ENCODE measurements around the gene ZNF831. TPM values are rescaled to one million over a fixed set of nuclear protein-coding genes. Genes with fewer than 3 reads are reported as not detected.
A peak's percentile ranks its signal among the peaks of the same experiment; 100 is the strongest.

ZNF831 gene
- polyA plus RNA-seq, 4 donors = under 0.01 to 0.40 (median 0.27) TPM

- Histone ChIP-seq H3K36me3 (ENCODE audit: control insufficient read depth in 3 of 3, insufficient read depth in 2 of 3, low read depth in 1 of 3, low read length in 3 of 3) (no peaks in the 10 kb centered on the region), H3K4me1 (ENCODE audit: control insufficient read depth in 3 of 3, insufficient read depth in 2 of 3, low read depth in 1 of 3, low read length in 2 of 3) (no peaks in the 10 kb centered on the region), H3K27ac (ENCODE audit: low read depth in 1 of 3, low read length in 2 of 3) (peak overlapping the region in 1 of 3 donors; percentile 58), H3K9me3 (ENCODE audit: control insufficient read depth in 2 of 2, insufficient read depth in 1 of 2, low read depth in 1 of 2, low read length in 1 of 2) (no peaks in the 10 kb centered on the region), H3K4me3 (ENCODE audit: low read depth in 1 of 3, low read length in 3 of 3) (no peak overlapping the region), H3K27me3 (ENCODE audit: control insufficient read depth in 3 of 3, insufficient read depth in 3 of 3, low read length in 3 of 3) (no peaks in the 10 kb centered on the region)
- FAIRE-seq (no peak), DNase-seq (peak in 1 of 2 donors; percentile 51)
- 75 to 79% (median 78%) methylated on average over 13 of the region's 13 CpGs for WGBS, 3 donors
These were observed 13.9 kb downstream of the ZNF831 start for GRCh38 chr20:59177266-59178250.

- DNase-seq = no peak
- WGBS, 3 donors = 81 to 87% (median 86%) methylated on average over 10 of the region's 10 CpGs
- FAIRE-seq = no peak
- H3K36me3 ChIP-seq (ENCODE audit: control insufficient read depth in 3 of 3, insufficient read depth in 2 of 3, low read depth in 1 of 3, low read length in 3 of 3) = no peaks in the 10 kb centered on the region
- H3K4me1 ChIP-seq (ENCODE audit: control insufficient read depth in 3 of 3, insufficient read depth in 2 of 3, low read depth in 1 of 3, low read length in 2 of 3) = no peaks in the 10 kb centered on the region
- no peak overlapping the region for H3K4me3 ChIP-seq (ENCODE audit: low read depth in 1 of 3, low read length in 3 of 3)
- H3K27me3 ChIP-seq (ENCODE audit: control insufficient read depth in 3 of 3, insufficient read depth in 3 of 3, low read length in 3 of 3) = no peaks in the 10 kb centered on the region
- no peak overlapping the region for H3K27ac ChIP-seq (ENCODE audit: low read depth in 1 of 3, low read length in 2 of 3)
- H3K9me3 ChIP-seq (ENCODE audit: control insufficient read depth in 2 of 2, insufficient read depth in 1 of 2, low read depth in 1 of 2, low read length in 1 of 2) = no peaks in the 10 kb centered on the region
These were observed 15.5 kb downstream of the ZNF831 start for GRCh38 chr20:59178983-59179595.

- WGBS, 3 donors = 92 to 94% (median 94%) methylated on average over 5 of the region's 5 CpGs
- Histone ChIP-seq H3K27ac (ENCODE audit: low read depth in 1 of 3, low read length in 2 of 3) (no peak overlapping the region), H3K4me3 (ENCODE audit: low read depth in 1 of 3, low read length in 3 of 3) (no peak overlapping the region), H3K4me1 (ENCODE audit: control insufficient read depth in 3 of 3, insufficient read depth in 2 of 3, low read depth in 1 of 3, low read length in 2 of 3) (no peaks in the 10 kb centered on the region), H3K36me3 (ENCODE audit: control insufficient read depth in 3 of 3, insufficient read depth in 2 of 3, low read depth in 1 of 3, low read length in 3 of 3) (no peaks in the 10 kb centered on the region), H3K27me3 (ENCODE audit: control insufficient read depth in 3 of 3, insufficient read depth in 3 of 3, low read length in 3 of 3) (no peaks in the 10 kb centered on the region), H3K9me3 (ENCODE audit: control insufficient read depth in 2 of 2, insufficient read depth in 1 of 2, low read depth in 1 of 2, low read length in 1 of 2) (no peaks in the 10 kb centered on the region)
- FAIRE-seq (no peak), DNase-seq (no peak)
These were observed 16.4 kb downstream of the ZNF831 start for GRCh38 chr20:59179988-59180387.

DNA sequence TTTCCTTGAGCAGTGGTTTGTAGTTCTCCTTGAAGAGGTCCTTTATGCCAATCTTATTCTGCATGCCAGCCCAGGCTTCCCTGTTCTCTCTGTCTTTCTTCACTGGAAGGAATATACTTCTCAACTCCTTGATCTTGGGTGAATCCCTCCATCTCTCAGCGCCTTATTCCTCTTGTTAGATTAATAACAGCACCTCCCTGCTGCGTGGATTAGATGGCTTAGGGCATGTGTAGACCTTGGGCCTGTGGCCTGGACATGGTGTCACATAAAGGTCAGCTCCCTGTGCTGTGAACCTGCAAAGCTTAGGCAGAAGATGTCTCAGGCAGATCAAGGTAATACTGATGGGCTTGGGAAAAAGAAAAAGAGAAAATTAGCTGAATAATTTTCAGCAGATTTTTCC, 18.3 kb downstream of the ZNF831 start:
- 87 to 89% (median 89%) methylated on average over 2 of the region's 2 CpGs for whole genome bisulfite sequencing, 3 donors
- DNase-seq (no peak), FAIRE-seq (no peak)
- Histone ChIP-seq H3K4me3 (ENCODE audit: low read depth in 1 of 3, low read length in 3 of 3) (no peak overlapping the region), H3K27me3 (ENCODE audit: control insufficient read depth in 3 of 3, insufficient read depth in 3 of 3, low read length in 3 of 3) (no peaks in the 10 kb centered on the region), H3K27ac (ENCODE audit: low read depth in 1 of 3, low read length in 2 of 3) (no peak overlapping the region), H3K4me1 (ENCODE audit: control insufficient read depth in 3 of 3, insufficient read depth in 2 of 3, low read depth in 1 of 3, low read length in 2 of 3) (no peaks in the 10 kb centered on the region), H3K9me3 (ENCODE audit: control insufficient read depth in 2 of 2, insufficient read depth in 1 of 2, low read depth in 1 of 2, low read length in 1 of 2) (no peaks in the 10 kb centered on the region), H3K36me3 (ENCODE audit: control insufficient read depth in 3 of 3, insufficient read depth in 2 of 3, low read depth in 1 of 3, low read length in 3 of 3) (no peaks in the 10 kb centered on the region)

DNA sequence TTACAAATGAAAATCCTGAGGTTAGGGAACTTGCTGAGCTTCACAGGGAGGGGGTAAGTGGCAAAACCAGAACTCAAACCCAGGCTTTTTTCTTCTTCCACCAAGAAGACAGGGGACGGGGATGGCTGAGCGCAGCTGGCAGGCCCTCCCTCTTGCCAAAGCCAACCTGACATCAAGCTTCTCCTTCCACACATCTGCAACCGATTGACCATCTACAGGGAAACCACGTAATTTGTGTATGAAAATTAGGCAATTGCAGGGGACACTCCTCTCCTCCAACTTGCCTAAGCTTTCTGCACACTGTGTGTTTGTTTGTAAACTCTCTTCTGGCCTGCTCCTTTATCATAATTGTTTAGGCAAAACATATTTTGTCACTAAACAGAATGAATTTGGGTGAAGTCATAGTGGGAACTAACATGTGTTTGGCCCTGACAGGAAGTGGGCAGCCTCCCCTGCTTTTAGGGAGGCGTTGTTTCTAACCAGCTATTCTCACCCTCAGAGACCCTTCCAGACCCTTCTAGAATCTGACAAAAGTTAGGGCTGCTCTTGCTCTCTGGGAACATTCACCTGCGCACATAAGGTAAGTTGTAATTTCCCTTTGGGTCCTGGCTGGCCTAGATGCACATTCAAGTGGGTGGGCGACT, 18.9 kb downstream of the ZNF831 start:
- Histone ChIP-seq H3K4me1 (ENCODE audit: control insufficient read depth in 3 of 3, insufficient read depth in 2 of 3, low read depth in 1 of 3, low read length in 2 of 3) (no peaks in the 10 kb centered on the region), H3K36me3 (ENCODE audit: control insufficient read depth in 3 of 3, insufficient read depth in 2 of 3, low read depth in 1 of 3, low read length in 3 of 3) (no peaks in the 10 kb centered on the region), H3K4me3 (ENCODE audit: low read depth in 1 of 3, low read length in 3 of 3) (no peak overlapping the region), H3K27ac (ENCODE audit: low read depth in 1 of 3, low read length in 2 of 3) (no peak overlapping the region), H3K9me3 (ENCODE audit: control insufficient read depth in 2 of 2, insufficient read depth in 1 of 2, low read depth in 1 of 2, low read length in 1 of 2) (no peaks in the 10 kb centered on the region), H3K27me3 (ENCODE audit: control insufficient read depth in 3 of 3, insufficient read depth in 3 of 3, low read length in 3 of 3) (no peaks in the 10 kb centered on the region)
- FAIRE-seq = no peak
- WGBS, 3 donors = 66 to 87% (median 76%) methylated on average over 7 of the region's 7 CpGs
- DNase-seq = no peak

- Histone ChIP-seq H3K27ac (ENCODE audit: low read depth in 1 of 3, low read length in 2 of 3) (no peak overlapping the region), H3K4me1 (ENCODE audit: control insufficient read depth in 3 of 3, insufficient read depth in 2 of 3, low read depth in 1 of 3, low read length in 2 of 3) (no peaks in the 10 kb centered on the region), H3K27me3 (ENCODE audit: control insufficient read depth in 3 of 3, insufficient read depth in 3 of 3, low read length in 3 of 3) (no peaks in the 10 kb centered on the region), H3K9me3 (ENCODE audit: control insufficient read depth in 2 of 2, insufficient read depth in 1 of 2, low read depth in 1 of 2, low read length in 1 of 2) (no peaks in the 10 kb centered on the region), H3K4me3 (ENCODE audit: low read depth in 1 of 3, low read length in 3 of 3) (no peak overlapping the region), H3K36me3 (ENCODE audit: control insufficient read depth in 3 of 3, insufficient read depth in 2 of 3, low read depth in 1 of 3, low read length in 3 of 3) (no peaks in the 10 kb centered on the region)
- FAIRE-seq (no peak), DNase-seq (no peak)
These were observed 20.1 kb downstream of the ZNF831 start for GRCh38 chr20:59183751-59184150.

GRCh38 chr20:59184880-59185447, 21.3 kb downstream of the ZNF831 start:
- no peaks in the 10 kb centered on the region for H3K36me3 ChIP-seq (ENCODE audit: control insufficient read depth in 3 of 3, insufficient read depth in 2 of 3, low read depth in 1 of 3, low read length in 3 of 3)

DNA sequence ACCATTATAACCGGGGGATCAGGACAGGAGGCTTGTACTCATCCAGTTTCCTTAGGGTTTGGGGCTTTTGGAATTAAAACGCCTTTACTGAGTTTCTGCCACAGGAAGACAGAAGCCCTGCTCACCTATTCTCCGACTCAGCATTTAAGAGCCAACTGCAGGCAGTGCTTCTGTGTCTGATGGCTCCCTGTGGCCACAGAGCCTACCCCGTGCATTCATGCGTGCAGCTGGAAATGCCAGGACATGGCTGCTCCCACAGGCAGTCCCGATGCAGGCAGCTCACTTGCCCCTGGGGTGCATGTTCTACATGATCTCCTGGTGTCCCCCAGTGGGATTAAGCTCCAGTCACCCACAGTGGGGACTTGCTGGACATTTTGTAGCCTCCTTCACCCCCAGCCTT, 22.2 kb downstream of the ZNF831 start:
- FAIRE-seq = no peak
- H3K36me3 ChIP-seq (ENCODE audit: control insufficient read depth in 3 of 3, insufficient read depth in 2 of 3, low read depth in 1 of 3, low read length in 3 of 3) = no peaks in the 10 kb centered on the region
- 79 to 84% (median 81%) methylated on average over 6 of the region's 6 CpGs for WGBS, 3 donors
- H3K27ac ChIP-seq (ENCODE audit: low read depth in 1 of 3, low read length in 2 of 3) = no peak overlapping the region
- DNase-seq = no peak
- no peaks in the 10 kb centered on the region for H3K27me3 ChIP-seq (ENCODE audit: control insufficient read depth in 3 of 3, insufficient read depth in 3 of 3, low read length in 3 of 3)
- no peaks in the 10 kb centered on the region for H3K4me1 ChIP-seq (ENCODE audit: control insufficient read depth in 3 of 3, insufficient read depth in 2 of 3, low read depth in 1 of 3, low read length in 2 of 3)
- H3K4me3 ChIP-seq (ENCODE audit: low read depth in 1 of 3, low read length in 3 of 3) = no peak overlapping the region
- no peaks in the 10 kb centered on the region for H3K9me3 ChIP-seq (ENCODE audit: control insufficient read depth in 2 of 2, insufficient read depth in 1 of 2, low read depth in 1 of 2, low read length in 1 of 2)

More at GRCh38 chr20:59184880-59185447, 21.3 kb downstream of the ZNF831 start:
- no peak for FAIRE-seq
- 76 to 83% (median 78%) methylated on average over 16 of the region's 16 CpGs for WGBS, 3 donors
- no peak overlapping the region for H3K27ac ChIP-seq (ENCODE audit: low read depth in 1 of 3, low read length in 2 of 3)
- DNase-seq = no peak
- no peaks in the 10 kb centered on the region for H3K9me3 ChIP-seq (ENCODE audit: control insufficient read depth in 2 of 2, insufficient read depth in 1 of 2, low read depth in 1 of 2, low read length in 1 of 2)
- no peaks in the 10 kb centered on the region for H3K4me1 ChIP-seq (ENCODE audit: control insufficient read depth in 3 of 3, insufficient read depth in 2 of 3, low read depth in 1 of 3, low read length in 2 of 3)
- H3K27me3 ChIP-seq (ENCODE audit: control insufficient read depth in 3 of 3, insufficient read depth in 3 of 3, low read length in 3 of 3) = no peaks in the 10 kb centered on the region
- H3K4me3 ChIP-seq (ENCODE audit: low read depth in 1 of 3, low read length in 3 of 3) = no peak overlapping the region

All from small intestine (tissue), 7 donors.